HCT116 (cell line): ENCODE measurements around the gene P2RX3. TPM values are rescaled to one million over a fixed set of nuclear protein-coding genes. Genes with fewer than 3 reads are reported as not detected.

Source experiments
- ATAC-seq: fragments of 200-7000 bp; cut with Tn5 transposase; 2 replicates; pipeline ENCODE4 v1.9.1; 2020; ENCODE audit warnings: mild to moderate bottlenecking, moderate library complexity
- BruUV-seq: library from RNA; stranded (reverse); fragments of 400-500 nt; replicated peaks from 2 replicates; lab custom pipeline; 2021; lab: Mats Ljungman, UMichigan
- CTCF ChIA-PET: fragments of 300-600 bp; sonication (Branson Sonifier 250); formaldehyde crosslinking; loops from one replicate; lab custom pipeline; 2021; ENCODE audit warnings: antibody characterized with exemption; lab: Charles Lee
- POLR2A ChIA-PET: fragments of 300-600, 350-600 bp; sonication (Branson Sonifier 250); formaldehyde crosslinking; loops from one replicate; lab custom pipeline; 2021; ENCODE audit warnings: antibody characterized with exemption; lab: Charles Lee
- RAD21 ChIA-PET, 2 experiments: fragments of 300-600 bp; sonication (Branson Sonifier 250); formaldehyde crosslinking; loops; one replicate each; lab custom pipeline; 2023; ENCODE audit warnings: low total read pairs in 2 of 2; ENCODE audit not compliant: uncharacterized antibody in 2 of 2, unreplicated experiment in 2 of 2, low non-redundant PET in 1 of 2; lab: Charles Lee
- DNase-seq: peaks from one replicate; pipeline ENCODE4 v3.0.0-alpha.2; 2010; ENCODE audit warnings: low read depth, low spot score
- H2AFZ ChIP-seq: fragments of 200-600 bp; shearing (Covaris generic), sonication (generic); 2 replicates; pipeline ENCODE4 v1.6.1; 2017; ENCODE audit warnings: low read depth, mixed run types, mixed read lengths, antibody characterized with exemption, low read length; ENCODE audit not compliant: poor library complexity, severe bottlenecking
- H3K27ac ChIP-seq: 2 replicates; pipeline ENCODE4 v1.5.1; 2012; ENCODE audit warnings: low read depth, low read length
- H3K27me3 ChIP-seq: fragments of 200-600 bp; sonication (generic); 2 replicates; pipeline ENCODE4 v1.6.1; 2016; ENCODE audit warnings: mixed run types, low read length, mixed read lengths; ENCODE audit not compliant: insufficient read depth
- H3K36me3 ChIP-seq, 2 experiments: fragments of 200-500 bp in 1 of 2; fragments of 200-600 bp in 1 of 2; sonication (Bioruptor generic) in 1 of 2; sonication (generic) in 1 of 2; 2 replicates each; pipeline versions ENCODE4 v1.5.1 to v1.6.1; 2014 to 2016; ENCODE audit warnings: low read length in 2 of 2, inconsistent platforms in 1 of 2, mixed read lengths in 1 of 2, mixed run types in 1 of 2; ENCODE audit not compliant: insufficient read depth in 2 of 2, control insufficient read depth in 1 of 2
- H3K4me1 ChIP-seq, 2 experiments: fragments of 200-600 bp in 1 of 2; sonication (generic) in 1 of 2; 2 replicates each; pipeline versions ENCODE4 v1.5.1 to v1.6.1; 2012 to 2017; ENCODE audit warnings: low read length in 2 of 2, inconsistent platforms in 1 of 2, mild to moderate bottlenecking in 1 of 2, mixed read lengths in 1 of 2, mixed run types in 1 of 2, moderate library complexity in 1 of 2; ENCODE audit not compliant: insufficient read depth in 2 of 2, control insufficient read depth in 1 of 2
- H3K4me2 ChIP-seq: fragments of 200-600 bp; sonication (generic); 2 replicates; pipeline ENCODE4 v1.6.1; 2017; ENCODE audit warnings: mixed run types, low read length, mixed read lengths
- H3K4me3 ChIP-seq, 2 experiments: fragments of 200-600 bp in 1 of 2; sonication (generic) in 1 of 2; replicated peaks in 1 of 2; 2 replicates each; pipeline ENCODE4 v1.5.1; 2011 to 2016; ENCODE audit warnings: low read length in 2 of 2, control low read depth in 1 of 2, low read depth in 1 of 2, mild to moderate bottlenecking in 1 of 2, mixed read lengths in 1 of 2, mixed run types in 1 of 2
- H3K79me2 ChIP-seq: fragments of 200-600 bp; sonication (generic); 2 replicates; pipeline ENCODE4 v1.6.1; 2017; ENCODE audit warnings: mild to moderate bottlenecking, mixed run types, low read length, moderate library complexity, mixed read lengths; ENCODE audit not compliant: insufficient read depth
- H3K9ac ChIP-seq: fragments of 200-600 bp; sonication (generic); 2 replicates; pipeline ENCODE4 v1.6.1; 2016; ENCODE audit warnings: low read length, mixed read lengths
- H3K9me2 ChIP-seq: fragments of 200-600 bp; sonication (generic), shearing (Covaris generic); 2 replicates; pipeline ENCODE4 v1.6.1; 2017; ENCODE audit warnings: mixed run types, mild to moderate bottlenecking, moderate library complexity; ENCODE audit not compliant: insufficient read depth
- H3K9me3 ChIP-seq, 2 experiments: fragments of 200-500 bp in 1 of 2; fragments of 200-600 bp in 1 of 2; sonication (Bioruptor generic) in 1 of 2; sonication (generic) in 1 of 2; 2 replicates each; pipeline ENCODE4 v1.6.1; 2014 to 2017; ENCODE audit warnings: low read length in 2 of 2, mixed read lengths in 2 of 2, inconsistent platforms in 1 of 2, low read depth in 1 of 2, mild to moderate bottlenecking in 1 of 2, mixed run types in 1 of 2, moderate library complexity in 1 of 2; ENCODE audit not compliant: control insufficient read depth in 1 of 2, insufficient read depth in 1 of 2
- H4K20me1 ChIP-seq: fragments of 200-600 bp; sonication (generic), shearing (Covaris generic); 2 replicates; pipeline ENCODE4 v1.6.1; 2017; ENCODE audit warnings: mixed run types, mild to moderate bottlenecking, moderate library complexity; ENCODE audit not compliant: insufficient read depth
- CBX3 ChIP-seq: IDR thresholded peaks from 2 replicates; pipeline ENCODE4 v1.6.1; 2012; ENCODE audit warnings: low read depth
- CEBPB ChIP-seq: IDR thresholded peaks from 2 replicates; pipeline ENCODE4 v1.6.1; 2012; ENCODE audit warnings: low read depth
- EGR1 ChIP-seq: IDR thresholded peaks from 2 replicates; pipeline ENCODE4 v1.6.1; 2012; ENCODE audit warnings: low read depth
- ELF1 ChIP-seq: IDR thresholded peaks from 2 replicates; pipeline ENCODE4 v1.6.1; 2012; ENCODE audit warnings: low read depth, borderline replicate concordance
- POLR2AphosphoS5 ChIP-seq: IDR thresholded peaks from 2 replicates; pipeline ENCODE4 v1.6.1; 2011; ENCODE audit warnings: mild to moderate bottlenecking, low read depth, low read length, moderate library complexity
- RAD21 ChIP-seq: IDR thresholded peaks from 2 replicates; pipeline ENCODE4 v1.6.1; 2012; ENCODE audit warnings: low read depth, mild to moderate bottlenecking
- SIN3A ChIP-seq: IDR thresholded peaks from 2 replicates; pipeline ENCODE4 v1.6.1; 2012; ENCODE audit warnings: low read depth
- TCF7L2 ChIP-seq: IDR thresholded peaks from 2 replicates; pipeline ENCODE4 v1.7.0; 2011; ENCODE audit warnings: borderline replicate concordance, inconsistent platforms; ENCODE audit not compliant: insufficient read depth, insufficient read length; ENCODE audit errors: extremely low read depth
- YY1 ChIP-seq: IDR thresholded peaks from 2 replicates; pipeline ENCODE4 v1.6.1; 2011; ENCODE audit warnings: low read length, low read depth, moderate library complexity, mild to moderate bottlenecking; ENCODE audit not compliant: insufficient replicate concordance; ENCODE audit errors: extremely low read depth
- ZFX ChIP-seq: fragments of 450-650 bp; IDR thresholded peaks from 2 replicates; pipeline ENCODE4 v1.6.1; 2017
- intact Hi-C: fragments of 100-400 bp; cut with micrococcal nuclease; formaldehyde crosslinking; loops from 2 replicates; pipeline ENCODE4 v1.10.0; 2022
- total RNA-seq: library from RNA; stranded (reverse); gene quantifications from one replicate; pipeline ENCODE4 v1.2.1, GENCODE V29; 2021; ENCODE audit not compliant: unreplicated experiment
- TF ChIP-seq, protein P1 (sequence below): IDR thresholded peaks from 2 replicates; pipeline ENCODE4 v1.6.1; 2012; ENCODE audit warnings: low read depth
- TF ChIP-seq, protein P2 (sequence below): IDR thresholded peaks from 2 replicates; pipeline ENCODE4 v1.6.1; 2011; ENCODE audit warnings: mild to moderate bottlenecking, low read length, moderate library complexity; ENCODE audit not compliant: insufficient replicate concordance; ENCODE audit errors: extremely low read depth
- TF ChIP-seq, protein P3 (sequence below), 3 experiments: fragments of 200-600 bp in 1 of 3; sonication (generic) in 1 of 3; IDR thresholded peaks in 2 of 3; conservative IDR thresholded peaks in 1 of 3; 2 replicates each; pipeline ENCODE4 v1.5.1; 2012 to 2017; ENCODE audit warnings: low read depth in 2 of 3, low read length in 2 of 3, antibody characterized with exemption in 1 of 3, borderline replicate concordance in 1 of 3, control low read depth in 1 of 3, mild to moderate bottlenecking in 1 of 3, mixed read lengths in 1 of 3, mixed run types in 1 of 3, moderate library complexity in 1 of 3; ENCODE audit not compliant: insufficient read depth in 1 of 3

P2RX3 gene
- total RNA-seq, 1 experiment from 2014 or later = not detected

DNA sequence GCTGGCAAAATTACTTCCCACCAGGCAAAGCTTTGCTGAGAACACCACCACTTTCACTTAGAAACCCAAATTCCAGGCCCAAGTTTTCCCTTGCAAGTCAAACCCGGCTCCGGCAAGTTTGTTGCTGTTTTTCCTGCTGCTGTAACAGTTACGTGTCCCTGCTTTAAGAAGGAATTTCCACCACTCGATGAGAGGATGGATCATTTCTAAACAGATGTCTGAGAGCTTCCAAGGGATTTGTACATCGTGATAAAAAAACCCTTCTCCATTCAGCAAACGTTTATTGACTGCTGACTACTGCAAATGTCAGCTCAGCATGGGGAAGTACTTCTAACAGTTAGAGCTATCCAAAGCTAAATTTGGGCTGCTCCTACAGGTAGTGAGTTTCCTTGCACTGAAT, 19.7 kb downstream of the P2RX3 start:
- H3K27ac ChIP-seq = no peak overlapping the region
- no peaks in the 10 kb centered on the region for H3K36me3 ChIP-seq
- ATAC-seq (no peak), DNase-seq (no peak)
- intact Hi-C loops = no loop called here
- RAD21 ChIA-PET = no interaction called here
- BruUV-seq = no TSS peak
- H3K27me3 ChIP-seq = 0 out of 2 replicates have a peak, but pooled peaks cover under 1% of the 10 kb centered on the region
- no peaks in the 10 kb centered on the region for H3K9me3 ChIP-seq
- H3K4me3 ChIP-seq = no peak overlapping the region
- no peak for TF ChIP-seq SIN3A
- no peak for TF ChIP-seq TCF7L2
- no peaks in the 10 kb centered on the region for H3K9me2 ChIP-seq
- no peaks in the 10 kb centered on the region for H4K20me1 ChIP-seq
- CTCF ChIA-PET = no interaction called here
- no peaks in the 10 kb centered on the region for H3K79me2 ChIP-seq
- no peaks in the 10 kb centered on the region for H3K4me1 ChIP-seq
- POLR2A ChIA-PET = no interaction called here
- no peak overlapping the region for H2AFZ ChIP-seq
- H3K4me2 ChIP-seq = no peak overlapping the region
- no peak overlapping the region for H3K9ac ChIP-seq

DNA sequence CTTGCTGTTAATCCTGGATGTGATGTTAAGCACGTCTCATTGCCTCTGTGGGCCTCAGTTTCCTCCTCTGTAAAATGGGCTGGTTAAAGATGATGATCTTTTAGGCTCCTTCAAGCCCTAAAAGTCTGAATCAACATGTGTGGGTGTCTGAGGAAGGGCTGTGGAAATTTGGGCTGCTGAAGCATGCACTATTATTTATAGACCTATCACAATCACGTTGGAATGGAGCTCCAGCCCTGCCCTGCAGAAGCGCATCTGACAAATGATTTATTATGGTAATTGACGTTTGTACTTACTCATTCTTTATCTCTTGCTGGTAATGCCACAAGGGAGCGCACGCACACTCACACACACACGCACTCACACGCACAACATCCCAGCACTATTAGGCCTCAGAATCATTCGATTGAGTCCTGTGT, 20.4 kb downstream of the P2RX3 start:
- no peak overlapping the region for H3K4me2 ChIP-seq
- ChIA-PET CTCF (no interaction called here), POLR2A (no interaction called here), RAD21 (no interaction called here)
- no peak overlapping the region for H3K9ac ChIP-seq
- BruUV-seq = no TSS peak
- H3K4me1 ChIP-seq = no peaks in the 10 kb centered on the region
- intact Hi-C loops = no loop called here
- no peaks in the 10 kb centered on the region for H3K9me2 ChIP-seq
- no peaks in the 10 kb centered on the region for H3K36me3 ChIP-seq
- H3K27me3 ChIP-seq = 0 out of 2 replicates have a peak, but pooled peaks cover 5% of the 10 kb centered on the region
- ATAC-seq (no peak), DNase-seq (no peak)
- H2AFZ ChIP-seq = no peak overlapping the region
- H3K27ac ChIP-seq = no peak overlapping the region
- no peaks in the 10 kb centered on the region for H4K20me1 ChIP-seq
- no peaks in the 10 kb centered on the region for H3K9me3 ChIP-seq
- H3K79me2 ChIP-seq = no peaks in the 10 kb centered on the region
- H3K4me3 ChIP-seq = no peak overlapping the region
- TF ChIP-seq EGR1 (no peak), POLR2AphosphoS5 (no peak), YY1 (no peak), TCF7L2 (no peak), RAD21 (no peak), ELF1 (no peak), CBX3 (no peak), CEBPB (no peak), ZFX (no peak)
- TF ChIP-seq, protein P1, sequence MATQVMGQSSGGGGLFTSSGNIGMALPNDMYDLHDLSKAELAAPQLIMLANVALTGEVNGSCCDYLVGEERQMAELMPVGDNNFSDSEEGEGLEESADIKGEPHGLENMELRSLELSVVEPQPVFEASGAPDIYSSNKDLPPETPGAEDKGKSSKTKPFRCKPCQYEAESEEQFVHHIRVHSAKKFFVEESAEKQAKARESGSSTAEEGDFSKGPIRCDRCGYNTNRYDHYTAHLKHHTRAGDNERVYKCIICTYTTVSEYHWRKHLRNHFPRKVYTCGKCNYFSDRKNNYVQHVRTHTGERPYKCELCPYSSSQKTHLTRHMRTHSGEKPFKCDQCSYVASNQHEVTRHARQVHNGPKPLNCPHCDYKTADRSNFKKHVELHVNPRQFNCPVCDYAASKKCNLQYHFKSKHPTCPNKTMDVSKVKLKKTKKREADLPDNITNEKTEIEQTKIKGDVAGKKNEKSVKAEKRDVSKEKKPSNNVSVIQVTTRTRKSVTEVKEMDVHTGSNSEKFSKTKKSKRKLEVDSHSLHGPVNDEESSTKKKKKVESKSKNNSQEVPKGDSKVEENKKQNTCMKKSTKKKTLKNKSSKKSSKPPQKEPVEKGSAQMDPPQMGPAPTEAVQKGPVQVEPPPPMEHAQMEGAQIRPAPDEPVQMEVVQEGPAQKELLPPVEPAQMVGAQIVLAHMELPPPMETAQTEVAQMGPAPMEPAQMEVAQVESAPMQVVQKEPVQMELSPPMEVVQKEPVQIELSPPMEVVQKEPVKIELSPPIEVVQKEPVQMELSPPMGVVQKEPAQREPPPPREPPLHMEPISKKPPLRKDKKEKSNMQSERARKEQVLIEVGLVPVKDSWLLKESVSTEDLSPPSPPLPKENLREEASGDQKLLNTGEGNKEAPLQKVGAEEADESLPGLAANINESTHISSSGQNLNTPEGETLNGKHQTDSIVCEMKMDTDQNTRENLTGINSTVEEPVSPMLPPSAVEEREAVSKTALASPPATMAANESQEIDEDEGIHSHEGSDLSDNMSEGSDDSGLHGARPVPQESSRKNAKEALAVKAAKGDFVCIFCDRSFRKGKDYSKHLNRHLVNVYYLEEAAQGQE = no peak
- TF ChIP-seq, protein P2, sequence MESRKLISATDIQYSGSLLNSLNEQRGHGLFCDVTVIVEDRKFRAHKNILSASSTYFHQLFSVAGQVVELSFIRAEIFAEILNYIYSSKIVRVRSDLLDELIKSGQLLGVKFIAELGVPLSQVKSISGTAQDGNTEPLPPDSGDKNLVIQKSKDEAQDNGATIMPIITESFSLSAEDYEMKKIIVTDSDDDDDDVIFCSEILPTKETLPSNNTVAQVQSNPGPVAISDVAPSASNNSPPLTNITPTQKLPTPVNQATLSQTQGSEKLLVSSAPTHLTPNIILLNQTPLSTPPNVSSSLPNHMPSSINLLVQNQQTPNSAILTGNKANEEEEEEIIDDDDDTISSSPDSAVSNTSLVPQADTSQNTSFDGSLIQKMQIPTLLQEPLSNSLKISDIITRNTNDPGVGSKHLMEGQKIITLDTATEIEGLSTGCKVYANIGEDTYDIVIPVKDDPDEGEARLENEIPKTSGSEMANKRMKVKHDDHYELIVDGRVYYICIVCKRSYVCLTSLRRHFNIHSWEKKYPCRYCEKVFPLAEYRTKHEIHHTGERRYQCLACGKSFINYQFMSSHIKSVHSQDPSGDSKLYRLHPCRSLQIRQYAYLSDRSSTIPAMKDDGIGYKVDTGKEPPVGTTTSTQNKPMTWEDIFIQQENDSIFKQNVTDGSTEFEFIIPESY = no peak
- TF ChIP-seq, protein P3, sequence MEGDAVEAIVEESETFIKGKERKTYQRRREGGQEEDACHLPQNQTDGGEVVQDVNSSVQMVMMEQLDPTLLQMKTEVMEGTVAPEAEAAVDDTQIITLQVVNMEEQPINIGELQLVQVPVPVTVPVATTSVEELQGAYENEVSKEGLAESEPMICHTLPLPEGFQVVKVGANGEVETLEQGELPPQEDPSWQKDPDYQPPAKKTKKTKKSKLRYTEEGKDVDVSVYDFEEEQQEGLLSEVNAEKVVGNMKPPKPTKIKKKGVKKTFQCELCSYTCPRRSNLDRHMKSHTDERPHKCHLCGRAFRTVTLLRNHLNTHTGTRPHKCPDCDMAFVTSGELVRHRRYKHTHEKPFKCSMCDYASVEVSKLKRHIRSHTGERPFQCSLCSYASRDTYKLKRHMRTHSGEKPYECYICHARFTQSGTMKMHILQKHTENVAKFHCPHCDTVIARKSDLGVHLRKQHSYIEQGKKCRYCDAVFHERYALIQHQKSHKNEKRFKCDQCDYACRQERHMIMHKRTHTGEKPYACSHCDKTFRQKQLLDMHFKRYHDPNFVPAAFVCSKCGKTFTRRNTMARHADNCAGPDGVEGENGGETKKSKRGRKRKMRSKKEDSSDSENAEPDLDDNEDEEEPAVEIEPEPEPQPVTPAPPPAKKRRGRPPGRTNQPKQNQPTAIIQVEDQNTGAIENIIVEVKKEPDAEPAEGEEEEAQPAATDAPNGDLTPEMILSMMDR (IDR thresholded peaks at IDR 0.05 in 2 of 3, conservative IDR thresholded peaks at IDR 0.05 in 1 of 3; ENCODE audit: borderline replicate concordance in 1 of 3, insufficient read depth in 1 of 3, low read depth in 2 of 3, low read length in 2 of 3) = no peak
